ENCODE data around the gene PPP6R1. TPM values are rescaled to one million over a fixed set of nuclear protein-coding genes. Genes with fewer than 3 reads are reported as not detected.

PPP6R1 gene
- total RNA-seq, 1 experiment from 2014 or later, result 79.7 TPM

DNA sequence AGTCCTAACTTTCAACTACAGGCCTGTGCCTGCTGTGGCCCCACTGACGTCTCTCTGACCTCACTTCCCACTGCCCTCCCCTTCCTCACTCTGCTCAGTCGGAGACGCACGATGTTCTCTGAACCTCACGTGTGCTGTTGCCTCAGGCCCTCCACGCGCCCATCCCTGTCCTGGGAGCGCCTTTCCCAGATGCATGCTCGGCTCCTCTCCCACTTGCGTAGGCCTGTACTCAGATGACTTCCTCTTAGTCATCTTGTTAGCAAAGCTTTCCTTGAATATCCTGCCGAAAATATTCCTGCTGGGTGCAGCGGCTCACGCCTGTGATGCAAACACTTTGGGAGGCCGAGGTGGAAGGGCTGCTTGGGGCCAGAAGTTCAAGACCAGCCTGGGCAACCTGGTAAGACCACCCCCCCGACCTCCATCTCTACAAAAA is 69.4 kb downstream of the PPP6R1 start:
- Histone ChIP-seq H4K20me1 (ENCODE audit: control insufficient read depth, insufficient read depth, insufficient read length) (no peaks in the 10 kb centered on the region), H4K8ac (replicated peaks; ENCODE audit: insufficient read length, low read depth, low read length) (no peak overlapping the region), H3K4me1 (ENCODE audit: insufficient read depth, low read length) (no peaks in the 10 kb centered on the region), H3K9me3 (ENCODE audit: control insufficient read depth, low read depth, low read length) (no peaks in the 10 kb centered on the region), H3K27ac (ENCODE audit: insufficient read length, low read depth, low read length) (no peak overlapping the region), H3K4me2 (ENCODE audit: insufficient read depth, insufficient read length, low read length) (no peak overlapping the region), H3K18ac (ENCODE audit: insufficient read length, low read depth, low read length) (no peak overlapping the region), H2AK5ac (ENCODE audit: insufficient read length, low read length) (no peak overlapping the region), H3K23me2 (ENCODE audit: insufficient read length, low read depth, low read length, poor library complexity, severe bottlenecking) (no peaks in the 10 kb centered on the region), H3K79me2 (ENCODE audit: insufficient read depth, low read length) (no peaks in the 10 kb centered on the region), H3K9ac (ENCODE audit: extremely low read depth, insufficient read length, low read length) (no peak overlapping the region), H2BK15ac (ENCODE audit: low read depth, low read length) (no peak overlapping the region), H3T11ph (ENCODE audit: low read length) (no peak overlapping the region), H2AFZ (ENCODE audit: low read length) (no peak overlapping the region), H2BK120ac (ENCODE audit: low read depth, low read length, poor library complexity, severe bottlenecking) (no peak overlapping the region), H3K27me3 (ENCODE audit: insufficient read depth, low read length) (no peaks in the 10 kb centered on the region), H2BK20ac (ENCODE audit: low read depth, low read length, poor library complexity, severe bottlenecking) (no peak overlapping the region), H2BK5ac (ENCODE audit: insufficient read length, low read length) (no peak overlapping the region), H3K23ac (ENCODE audit: insufficient read length, low read depth, low read length) (no peak overlapping the region), H2BK12ac (ENCODE audit: insufficient read length, low read depth, low read length) (no peak overlapping the region), H3K56ac (ENCODE audit: insufficient read length, low read depth, low read length) (no peak overlapping the region), H3K79me1 (ENCODE audit: insufficient read depth, low read depth, low read length, poor library complexity, severe bottlenecking) (no peaks in the 10 kb centered on the region), H4K91ac (ENCODE audit: insufficient read length, low read depth, low read length) (no peak overlapping the region), H3K4ac (ENCODE audit: low read depth, low read length) (no peak overlapping the region), H4K5ac (ENCODE audit: insufficient read length, low read depth, low read length) (no peak overlapping the region), H3K14ac (ENCODE audit: insufficient read depth, low read length) (no peak overlapping the region)
- H3K27me3 Mint-ChIP-seq (ENCODE audit: low read depth), result peaks cover 49% of the 10 kb centered on the region
- peaks cover 0 to 4% of the 10 kb centered on the region in 2 experiments; a peak in 1 of 4 replicates for H3K4me1 Mint-ChIP-seq
- H3K36me3 Mint-ChIP-seq (ENCODE audit: insufficient read depth in 1 of 3, low read depth in 3 of 3), result no peaks in the 10 kb centered on the region
- H3K9me3 Mint-ChIP-seq, result no peaks in the 10 kb centered on the region; a peak in 1 of 5 replicates
- TF ChIP-seq, protein P1, sequence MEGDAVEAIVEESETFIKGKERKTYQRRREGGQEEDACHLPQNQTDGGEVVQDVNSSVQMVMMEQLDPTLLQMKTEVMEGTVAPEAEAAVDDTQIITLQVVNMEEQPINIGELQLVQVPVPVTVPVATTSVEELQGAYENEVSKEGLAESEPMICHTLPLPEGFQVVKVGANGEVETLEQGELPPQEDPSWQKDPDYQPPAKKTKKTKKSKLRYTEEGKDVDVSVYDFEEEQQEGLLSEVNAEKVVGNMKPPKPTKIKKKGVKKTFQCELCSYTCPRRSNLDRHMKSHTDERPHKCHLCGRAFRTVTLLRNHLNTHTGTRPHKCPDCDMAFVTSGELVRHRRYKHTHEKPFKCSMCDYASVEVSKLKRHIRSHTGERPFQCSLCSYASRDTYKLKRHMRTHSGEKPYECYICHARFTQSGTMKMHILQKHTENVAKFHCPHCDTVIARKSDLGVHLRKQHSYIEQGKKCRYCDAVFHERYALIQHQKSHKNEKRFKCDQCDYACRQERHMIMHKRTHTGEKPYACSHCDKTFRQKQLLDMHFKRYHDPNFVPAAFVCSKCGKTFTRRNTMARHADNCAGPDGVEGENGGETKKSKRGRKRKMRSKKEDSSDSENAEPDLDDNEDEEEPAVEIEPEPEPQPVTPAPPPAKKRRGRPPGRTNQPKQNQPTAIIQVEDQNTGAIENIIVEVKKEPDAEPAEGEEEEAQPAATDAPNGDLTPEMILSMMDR (conservative IDR thresholded peaks at IDR 0.05), result no peak
- no CpG with 5 or more reads among the region's 15 CpGs for WGBS (ENCODE audit: extremely low coverage, insufficient read length, low lambda C conversion rate)
- H3K27ac Mint-ChIP-seq, result peak overlapping the region in 1 of 3 experiments; percentile 15; a peak in 1 of 7 replicates
- peak; percentile 41 for DNase-seq
- no peak overlapping the region for H3K4me3 Mint-ChIP-seq

All from H9 (cell line).